ENCODE measurements around the gene BBS1.

GRCh38 chr11:66562907-66563583 lies 52.6 kb downstream of the BBS1 start:
- TF ChIP-seq CTCF (IDR thresholded peaks at IDR 0.05; ENCODE audit: insufficient read depth, low read depth, low read length) (no peak), EZH2 (IDR thresholded peaks at IDR 0.05; ENCODE audit: insufficient read depth, low read length) (no peak)

Measured in astrocyte (in vitro differentiated cells and primary cell).